ENCODE data around the gene PDIA5.
A peak's percentile ranks its signal among the peaks of the same experiment; 100 is the strongest.

Gene PDIA5

DNA sequence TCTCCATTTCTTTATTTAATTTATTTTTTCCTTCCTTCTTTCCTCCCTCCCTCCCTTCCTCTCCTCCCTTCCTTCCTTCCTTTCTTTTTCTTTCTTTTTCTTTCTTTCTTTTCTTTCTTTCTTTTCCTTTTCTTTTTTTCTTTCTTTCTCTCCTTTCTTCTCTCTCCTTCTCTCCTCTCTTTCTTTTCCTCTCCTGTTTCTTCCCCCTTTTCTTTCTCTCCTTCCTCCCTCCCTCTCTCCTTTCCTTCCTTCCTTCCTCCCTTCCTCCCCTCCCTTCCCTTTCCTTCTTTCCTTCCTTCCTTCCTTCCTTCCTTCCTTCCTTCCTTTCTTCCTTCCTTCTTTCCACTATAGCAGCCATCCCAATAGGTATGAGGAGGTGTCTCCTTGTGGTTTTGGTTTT lies 6.8 kb upstream of the PDIA5 start:
- TF ChIP-seq, protein P1, sequence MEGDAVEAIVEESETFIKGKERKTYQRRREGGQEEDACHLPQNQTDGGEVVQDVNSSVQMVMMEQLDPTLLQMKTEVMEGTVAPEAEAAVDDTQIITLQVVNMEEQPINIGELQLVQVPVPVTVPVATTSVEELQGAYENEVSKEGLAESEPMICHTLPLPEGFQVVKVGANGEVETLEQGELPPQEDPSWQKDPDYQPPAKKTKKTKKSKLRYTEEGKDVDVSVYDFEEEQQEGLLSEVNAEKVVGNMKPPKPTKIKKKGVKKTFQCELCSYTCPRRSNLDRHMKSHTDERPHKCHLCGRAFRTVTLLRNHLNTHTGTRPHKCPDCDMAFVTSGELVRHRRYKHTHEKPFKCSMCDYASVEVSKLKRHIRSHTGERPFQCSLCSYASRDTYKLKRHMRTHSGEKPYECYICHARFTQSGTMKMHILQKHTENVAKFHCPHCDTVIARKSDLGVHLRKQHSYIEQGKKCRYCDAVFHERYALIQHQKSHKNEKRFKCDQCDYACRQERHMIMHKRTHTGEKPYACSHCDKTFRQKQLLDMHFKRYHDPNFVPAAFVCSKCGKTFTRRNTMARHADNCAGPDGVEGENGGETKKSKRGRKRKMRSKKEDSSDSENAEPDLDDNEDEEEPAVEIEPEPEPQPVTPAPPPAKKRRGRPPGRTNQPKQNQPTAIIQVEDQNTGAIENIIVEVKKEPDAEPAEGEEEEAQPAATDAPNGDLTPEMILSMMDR (IDR thresholded peaks at IDR 0.05; ENCODE audit: insufficient read depth, low read length, poor library complexity, severe bottlenecking) = no peak
- Histone ChIP-seq H3K27me3 (replicated peaks; ENCODE audit: control insufficient read depth, insufficient read depth, low read length) (no peaks in the 10 kb centered on the region), H3K4me3 (replicated peaks; ENCODE audit: low read depth, low read length) (no peak overlapping the region), H3K36me3 (ENCODE audit: control insufficient read depth, insufficient read depth, low read length) (no peaks in the 10 kb centered on the region)
- DNase-seq (ENCODE audit: extremely low read depth, insufficient read length) = no peak

DNA sequence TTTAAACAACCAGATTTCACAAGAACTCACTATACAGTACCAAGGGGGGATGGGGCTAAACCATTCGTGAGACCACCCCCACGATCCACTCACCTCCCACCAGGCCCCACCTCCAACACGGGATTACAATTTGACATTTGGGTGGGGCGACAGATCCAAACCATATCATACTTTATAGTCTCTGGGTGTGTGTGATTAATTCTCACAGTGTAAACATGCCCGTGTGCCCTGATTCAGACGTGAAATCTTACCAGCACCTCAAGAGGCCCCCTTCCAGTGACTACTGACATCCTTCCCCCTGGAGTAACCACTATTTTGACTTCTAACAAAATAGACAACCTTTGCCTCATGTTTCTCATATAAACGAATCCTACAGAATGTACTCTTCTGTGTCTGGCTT lies 5.0 kb upstream of the PDIA5 start:
- Histone ChIP-seq H3K4me3 (replicated peaks; ENCODE audit: low read depth, low read length) (no peak overlapping the region), H3K36me3 (ENCODE audit: control insufficient read depth, insufficient read depth, low read length) (no peaks in the 10 kb centered on the region), H3K27me3 (replicated peaks; ENCODE audit: control insufficient read depth, insufficient read depth, low read length) (no peaks in the 10 kb centered on the region)
- no peak for DNase-seq (ENCODE audit: extremely low read depth, insufficient read length)
- TF ChIP-seq, protein P1 (IDR thresholded peaks at IDR 0.05; ENCODE audit: insufficient read depth, low read length, poor library complexity, severe bottlenecking) = no peak

DNA sequence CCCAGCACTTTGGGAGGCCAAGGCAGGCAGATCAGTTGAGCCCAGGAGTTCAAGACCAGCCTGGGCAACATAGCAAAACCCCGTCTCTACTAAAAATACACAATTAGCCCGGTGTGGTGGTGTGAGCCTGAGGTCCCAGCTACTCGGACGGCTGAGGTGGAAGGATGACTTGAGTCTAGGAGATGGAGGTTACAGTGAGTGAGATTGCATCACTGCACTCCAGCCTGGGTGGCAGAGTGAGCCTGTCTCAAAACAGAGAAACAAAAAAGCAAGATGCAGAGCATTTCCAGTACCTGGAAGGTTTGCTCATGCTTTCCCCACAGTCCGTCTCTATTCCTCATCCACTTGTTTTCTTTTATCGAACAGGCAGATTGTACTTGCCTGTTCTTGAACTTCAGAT lies 3.8 kb upstream of the PDIA5 start:
- no peak for DNase-seq (ENCODE audit: extremely low read depth, insufficient read length)
- no peaks in the 10 kb centered on the region for H3K27me3 ChIP-seq (replicated peaks; ENCODE audit: control insufficient read depth, insufficient read depth, low read length)
- H3K4me3 ChIP-seq (replicated peaks; ENCODE audit: low read depth, low read length) = no peak overlapping the region
- H3K36me3 ChIP-seq (ENCODE audit: control insufficient read depth, insufficient read depth, low read length) = no peaks in the 10 kb centered on the region
- TF ChIP-seq, protein P1 (IDR thresholded peaks at IDR 0.05; ENCODE audit: insufficient read depth, low read length, poor library complexity, severe bottlenecking) = no peak

DNA sequence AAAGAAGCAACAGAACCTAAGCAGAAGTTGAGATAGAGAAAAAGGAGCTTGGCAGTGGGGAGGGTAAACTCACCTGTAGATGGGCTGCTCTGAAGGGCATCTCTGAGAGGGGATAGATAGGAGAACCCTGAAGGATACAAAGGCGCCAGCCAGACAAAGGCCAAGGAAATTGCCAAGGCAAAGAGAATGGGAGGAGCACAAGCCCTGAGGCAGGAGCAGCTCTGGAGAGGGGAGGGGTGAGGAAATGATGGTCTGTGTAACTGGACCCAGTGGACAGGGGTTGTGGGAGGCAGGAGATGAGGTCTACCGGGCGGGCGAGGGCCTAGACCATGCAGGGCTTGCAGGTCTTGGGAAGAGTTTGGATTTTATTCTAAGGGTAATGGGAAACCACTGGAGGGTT lies 2.3 kb upstream of the PDIA5 start:
- TF ChIP-seq, protein P1 (IDR thresholded peaks at IDR 0.05; ENCODE audit: insufficient read depth, low read length, poor library complexity, severe bottlenecking) = no peak
- no peak for DNase-seq (ENCODE audit: extremely low read depth, insufficient read length)

DNA sequence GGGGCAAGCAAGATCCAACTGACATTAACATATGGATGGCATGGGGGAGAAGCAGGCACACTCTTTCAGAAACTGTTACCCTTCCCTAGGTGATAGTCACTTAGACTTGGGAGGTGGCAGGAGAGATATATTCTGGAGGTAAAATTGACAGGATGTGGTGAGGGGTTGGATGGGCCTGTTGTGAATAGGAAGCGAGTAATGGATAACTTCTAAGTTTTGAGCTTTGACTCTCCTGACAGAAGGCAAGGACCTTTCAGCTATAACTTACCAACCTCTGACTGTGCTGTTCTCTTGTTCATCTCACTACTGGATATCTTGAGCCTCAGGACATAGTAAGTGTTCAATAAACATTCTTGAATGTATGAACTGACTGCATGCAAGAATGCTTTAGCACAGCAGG lies 1.9 kb upstream of the PDIA5 start:
- TF ChIP-seq, protein P1 (IDR thresholded peaks at IDR 0.05; ENCODE audit: insufficient read depth, low read length, poor library complexity, severe bottlenecking) = no peak
- DNase-seq (ENCODE audit: extremely low read depth, insufficient read length) = no peak
- Histone ChIP-seq H3K27me3 (replicated peaks; ENCODE audit: control insufficient read depth, insufficient read depth, low read length) (no peaks in the 10 kb centered on the region), H3K36me3 (ENCODE audit: control insufficient read depth, insufficient read depth, low read length) (no peaks in the 10 kb centered on the region; the same call in 1 of the 2 replicates), H3K4me3 (replicated peaks; ENCODE audit: low read depth, low read length) (no peak overlapping the region)

More for the DNA sequence above, 2.3 kb upstream of the PDIA5 start:
- H3K4me3 ChIP-seq (replicated peaks; ENCODE audit: low read depth, low read length) = no peak overlapping the region
- H3K36me3 ChIP-seq (ENCODE audit: control insufficient read depth, insufficient read depth, low read length) = no peaks in the 10 kb centered on the region; the same call in 1 of the 2 replicates
- H3K27me3 ChIP-seq (replicated peaks; ENCODE audit: control insufficient read depth, insufficient read depth, low read length) = no peaks in the 10 kb centered on the region

DNA sequence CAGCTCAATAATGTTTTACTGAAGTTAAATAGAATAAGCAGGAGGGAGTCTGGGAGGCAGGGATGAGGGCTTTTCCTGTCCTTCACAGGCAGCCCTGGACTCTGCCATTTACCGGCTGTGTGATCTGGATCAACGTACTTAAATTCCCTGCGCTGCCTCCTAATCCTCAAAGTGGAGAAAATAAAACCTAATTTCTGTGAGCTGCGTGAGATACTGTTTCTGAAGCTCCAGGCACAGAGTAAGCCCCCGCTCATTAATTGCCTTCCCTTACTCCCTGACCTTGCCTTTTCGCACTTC lies 278 bp upstream of the PDIA5 start:
- DNase-seq (ENCODE audit: extremely low read depth, insufficient read length) = no peak
- TF ChIP-seq, protein P1 (IDR thresholded peaks at IDR 0.05; ENCODE audit: insufficient read depth, low read length, poor library complexity, severe bottlenecking) = no peak
- H3K36me3 ChIP-seq (ENCODE audit: control insufficient read depth, insufficient read depth, low read length) = no peaks in the 10 kb centered on the region; the same call in 1 of the 2 replicates

More for the DNA sequence above, 278 bp upstream of the PDIA5 start:
- Histone ChIP-seq H3K4me3 (replicated peaks; ENCODE audit: low read depth, low read length) (peak overlapping the region; percentile 98), H3K27me3 (replicated peaks; ENCODE audit: control insufficient read depth, insufficient read depth, low read length) (no peaks in the 10 kb centered on the region)

All from GM06990 (cell line).